DND-41 (cell line): ENCODE measurements around the gene ARPC4.

Source experiments
- ATAC-seq: fragments of 200-7000 bp; cut with Tn5 transposase; 3 replicates; pipeline ENCODE4 v1.9.1; 2021; ENCODE audit warnings: low read depth; ENCODE audit not compliant: insufficient read depth
- DNase-seq: peaks from one replicate; pipeline ENCODE4 v3.0.0-alpha.2; 2020
- H2AFZ ChIP-seq: 2 replicates; pipeline ENCODE4 v1.6.0; 2012; ENCODE audit warnings: low read depth, low read length
- H3K27ac ChIP-seq: 2 replicates; pipeline ENCODE4 v1.5.1; 2012; ENCODE audit warnings: low read length, inconsistent platforms
- H3K27me3 ChIP-seq: fragments of 200-600 bp; sonication (generic); 2 replicates; pipeline ENCODE4 v1.6.0; 2012; ENCODE audit warnings: low read length, mild to moderate bottlenecking, inconsistent platforms; ENCODE audit not compliant: insufficient read depth, poor library complexity
- H3K36me3 ChIP-seq: 2 replicates; pipeline ENCODE4 v1.5.1; 2012; ENCODE audit warnings: low read length, inconsistent platforms; ENCODE audit not compliant: insufficient read depth
- H3K4me1 ChIP-seq: 2 replicates; pipeline ENCODE4 v1.5.1; 2012; ENCODE audit warnings: mild to moderate bottlenecking, low read length; ENCODE audit not compliant: insufficient read depth
- H3K4me2 ChIP-seq: 2 replicates; pipeline ENCODE4 v1.6.0; 2012; ENCODE audit warnings: mild to moderate bottlenecking, moderate library complexity, low read length, inconsistent platforms; ENCODE audit not compliant: insufficient read depth
- H3K4me3 ChIP-seq, 2 experiments: fragments of 200-600 bp in 1 of 2; shearing (Covaris generic) in 1 of 2; 2 replicates each; pipeline ENCODE4 v1.5.1; 2012 to 2016; ENCODE audit warnings: inconsistent platforms in 2 of 2, low read length in 2 of 2, mild to moderate bottlenecking in 2 of 2, low read depth in 1 of 2, moderate library complexity in 1 of 2
- H3K79me2 ChIP-seq: 2 replicates; pipeline ENCODE4 v1.6.0; 2012; ENCODE audit warnings: low read length, inconsistent platforms; ENCODE audit not compliant: insufficient read depth
- H3K9ac ChIP-seq: 2 replicates; pipeline ENCODE4 v1.6.0; 2012; ENCODE audit warnings: low read depth, mild to moderate bottlenecking, inconsistent platforms, low read length, moderate library complexity
- H3K9me3 ChIP-seq: 2 replicates; pipeline ENCODE4 v1.5.1; 2012; ENCODE audit warnings: low read length, moderate library complexity, mild to moderate bottlenecking, inconsistent platforms; ENCODE audit not compliant: insufficient read depth, severe bottlenecking
- H4K20me1 ChIP-seq: 2 replicates; pipeline ENCODE4 v1.6.0; 2012; ENCODE audit warnings: low read length; ENCODE audit not compliant: insufficient read depth
- EZH2 ChIP-seq: IDR thresholded peaks from 3 replicates; pipeline ENCODE4 v1.6.1; 2012; ENCODE audit warnings: borderline replicate concordance, low read depth, mild to moderate bottlenecking, moderate library complexity, low read length, inconsistent platforms; ENCODE audit not compliant: severe bottlenecking
- TF ChIP-seq, protein P1 (sequence below): IDR thresholded peaks from 2 replicates; pipeline ENCODE4 v1.5.1; 2012; ENCODE audit warnings: borderline replicate concordance, low read length, moderate library complexity, mild to moderate bottlenecking; ENCODE audit not compliant: poor library complexity, severe bottlenecking; ENCODE audit errors: extremely low read depth

Gene ARPC4

DNA sequence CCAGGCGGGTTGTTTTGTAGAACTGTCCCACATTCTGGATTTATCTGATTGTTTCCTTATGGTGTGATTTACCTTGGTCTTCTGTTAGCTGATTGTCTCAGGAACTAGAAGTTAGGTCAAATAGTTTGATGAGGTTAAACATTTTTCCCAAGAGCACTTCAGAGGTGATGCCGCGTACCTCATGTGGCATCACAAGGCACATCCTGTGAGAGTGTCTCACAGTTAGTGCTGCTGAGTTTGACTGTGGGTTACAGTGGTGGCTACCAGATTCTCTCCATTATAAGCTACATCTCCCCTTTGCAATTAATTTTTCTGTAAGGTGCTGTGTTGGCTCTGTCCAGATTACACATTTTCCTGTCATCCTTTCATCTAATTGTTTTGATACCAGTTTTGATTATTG is 38.4 kb downstream of the ARPC4 start:
- TF ChIP-seq, protein P1, sequence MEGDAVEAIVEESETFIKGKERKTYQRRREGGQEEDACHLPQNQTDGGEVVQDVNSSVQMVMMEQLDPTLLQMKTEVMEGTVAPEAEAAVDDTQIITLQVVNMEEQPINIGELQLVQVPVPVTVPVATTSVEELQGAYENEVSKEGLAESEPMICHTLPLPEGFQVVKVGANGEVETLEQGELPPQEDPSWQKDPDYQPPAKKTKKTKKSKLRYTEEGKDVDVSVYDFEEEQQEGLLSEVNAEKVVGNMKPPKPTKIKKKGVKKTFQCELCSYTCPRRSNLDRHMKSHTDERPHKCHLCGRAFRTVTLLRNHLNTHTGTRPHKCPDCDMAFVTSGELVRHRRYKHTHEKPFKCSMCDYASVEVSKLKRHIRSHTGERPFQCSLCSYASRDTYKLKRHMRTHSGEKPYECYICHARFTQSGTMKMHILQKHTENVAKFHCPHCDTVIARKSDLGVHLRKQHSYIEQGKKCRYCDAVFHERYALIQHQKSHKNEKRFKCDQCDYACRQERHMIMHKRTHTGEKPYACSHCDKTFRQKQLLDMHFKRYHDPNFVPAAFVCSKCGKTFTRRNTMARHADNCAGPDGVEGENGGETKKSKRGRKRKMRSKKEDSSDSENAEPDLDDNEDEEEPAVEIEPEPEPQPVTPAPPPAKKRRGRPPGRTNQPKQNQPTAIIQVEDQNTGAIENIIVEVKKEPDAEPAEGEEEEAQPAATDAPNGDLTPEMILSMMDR = no peak
- TF ChIP-seq EZH2 = no peak
- peaks cover 70% of the 10 kb centered on the region for H3K36me3 ChIP-seq
- ATAC-seq (no peak), DNase-seq (no peak)
- no peaks in the 10 kb centered on the region for H3K79me2 ChIP-seq
- H3K4me2 ChIP-seq = no peak overlapping the region
- H3K4me1 ChIP-seq = no peaks in the 10 kb centered on the region
- no peaks in the 10 kb centered on the region for H3K27me3 ChIP-seq
- H3K4me3 ChIP-seq = no peak overlapping the region
- no peak overlapping the region for H2AFZ ChIP-seq
- no peak overlapping the region for H3K27ac ChIP-seq
- H3K9ac ChIP-seq = no peak overlapping the region
- no peaks in the 10 kb centered on the region for H3K9me3 ChIP-seq
- H4K20me1 ChIP-seq = 0 out of 2 replicates have a peak, but pooled peaks cover 6% of the 10 kb centered on the region

- Histone ChIP-seq H3K9me3 (no peaks in the 10 kb centered on the region), H3K4me2 (no peak overlapping the region), H3K4me3 (no peak overlapping the region), H3K79me2 (no peaks in the 10 kb centered on the region), H2AFZ (no peak overlapping the region), H4K20me1 (peaks cover 5% of the 10 kb centered on the region; the same call in 1 of the 2 replicates), H3K27me3 (no peaks in the 10 kb centered on the region), H3K4me1 (no peaks in the 10 kb centered on the region), H3K27ac (no peak overlapping the region), H3K36me3 (peaks cover 68% of the 10 kb centered on the region), H3K9ac (no peak overlapping the region)
- ATAC-seq = no peak
- TF ChIP-seq, protein P1 = no peak
- TF ChIP-seq EZH2 = no peak
- no peak for DNase-seq
Measured at GRCh38 chr3:9833078-9833477, 40.2 kb downstream of the ARPC4 start.

DNA sequence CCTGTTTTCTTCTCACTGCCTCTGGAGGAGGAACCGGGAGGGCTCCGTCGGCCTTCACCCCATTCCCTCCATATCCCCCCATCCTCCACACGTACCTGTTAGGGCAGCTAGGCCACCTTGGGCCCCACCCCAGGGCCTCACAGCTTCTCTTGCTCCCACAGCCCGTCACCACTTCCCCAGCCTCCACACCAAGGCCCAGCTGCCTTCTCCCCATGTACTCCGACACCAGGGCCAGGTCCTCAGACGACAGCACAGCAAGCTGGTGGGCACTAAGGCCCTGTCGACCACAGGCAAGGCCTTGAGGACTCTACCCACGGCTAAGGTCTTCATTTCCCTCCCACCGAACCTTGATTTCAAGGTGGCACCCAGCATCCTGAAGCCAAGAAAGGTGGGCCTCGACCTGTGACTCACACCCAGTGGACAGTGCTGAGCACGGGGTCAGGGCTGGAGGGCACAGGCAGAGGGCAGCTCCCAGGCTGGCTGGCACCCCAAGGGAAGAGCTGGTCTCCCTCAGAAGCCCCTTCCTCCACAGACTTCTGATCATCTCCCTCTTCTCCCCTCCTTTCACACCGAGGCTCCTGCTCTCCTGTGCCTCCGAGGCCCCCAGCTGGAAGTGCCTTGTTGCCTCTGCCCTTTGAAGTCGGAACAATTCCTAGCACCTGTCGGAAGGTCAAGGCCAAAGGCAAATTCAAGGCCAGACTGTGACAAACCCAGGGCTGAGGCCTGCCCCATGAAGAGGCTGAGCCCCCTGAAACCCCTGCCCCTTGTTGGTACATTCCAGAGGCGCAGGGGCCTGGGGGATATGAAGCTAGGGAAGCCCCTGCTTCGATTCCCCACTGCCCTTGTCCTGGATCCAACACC is 41.9 kb downstream of the ARPC4 start:
- ATAC-seq (no peak), DNase-seq (no peak)
- no peaks in the 10 kb centered on the region for H3K4me1 ChIP-seq
- no peaks in the 10 kb centered on the region for H3K79me2 ChIP-seq
- H3K4me2 ChIP-seq = no peak overlapping the region
- TF ChIP-seq, protein P1 = no peak
- no peak for TF ChIP-seq EZH2
- H3K27ac ChIP-seq = no peak overlapping the region
- peaks cover 5% of the 10 kb centered on the region; the same call in 1 of the 2 replicates for H4K20me1 ChIP-seq
- H3K4me3 ChIP-seq = no peak overlapping the region
- no peaks in the 10 kb centered on the region for H3K9me3 ChIP-seq
- no peak overlapping the region for H2AFZ ChIP-seq
- H3K9ac ChIP-seq = no peak overlapping the region
- H3K36me3 ChIP-seq = peaks cover 67% of the 10 kb centered on the region
- H3K27me3 ChIP-seq = no peaks in the 10 kb centered on the region
